GM13977 (cell line): ENCODE data around the gene GNAI3.

Source experiments
- DNase-seq: peaks from one replicate; pipeline ENCODE4 v3.0.0; 2012; ENCODE audit warnings: low spot score
- CTCF ChIP-seq: IDR thresholded peaks from 2 replicates; pipeline ENCODE4 v1.5.1; 2012; ENCODE audit warnings: mild to moderate bottlenecking, control low read depth; ENCODE audit not compliant: insufficient read depth; ENCODE audit errors: extremely low read depth, missing control alignments
- in situ Hi-C: fragments of 300-500 bp; cut with MboI; formaldehyde crosslinking; loops from one replicate; pipeline ENCODE4 v1.12.0; 2022; ENCODE audit warnings: low sequenced_read_pairs, low pct_unique_long_range_greater_than_20kb, mixed read lengths, inconsistent platforms; ENCODE audit not compliant: unreplicated experiment

The GNAI3 gene

GRCh38 chr1:109650609-109651008 lies 102.2 kb downstream of the GNAI3 start:
- no peak for DNase-seq
- in situ Hi-C loops: no loop called here
- TF ChIP-seq CTCF: no peak

GRCh38 chr1:109652402-109652801 lies 104.0 kb downstream of the GNAI3 start:
- no peak for DNase-seq
- TF ChIP-seq CTCF: no peak
- in situ Hi-C loops: no loop called here

- no peak for DNase-seq
- in situ Hi-C loops: no loop called here
- TF ChIP-seq CTCF: no peak
Observed at GRCh38 chr1:109653306-109653705, 104.9 kb downstream of the GNAI3 start.

GRCh38 chr1:109654519-109654918 lies 106.1 kb downstream of the GNAI3 start:
- no peak for DNase-seq
- in situ Hi-C loops: no loop called here
- TF ChIP-seq CTCF: no peak

- in situ Hi-C loops: no loop called here
- DNase-seq: peak; percentile 93
- TF ChIP-seq CTCF: no peak
Observed at GRCh38 chr1:109655615-109656519, 107.5 kb downstream of the GNAI3 start, which contains the start of gene GSTM4. Gene GSTM4 (plus strand): TSS chr1:109656099. CDS start chr1:109656390, 291 bp downstream.

- in situ Hi-C loops: no loop called here
- TF ChIP-seq CTCF: no peak
- no peak for DNase-seq
Observed at GRCh38 chr1:109657395-109657794, 109.0 kb downstream of the GNAI3 start.

- in situ Hi-C loops: no loop called here
- DNase-seq: no peak
- no peak for TF ChIP-seq CTCF
Observed at GRCh38 chr1:109657970-109658369, 109.6 kb downstream of the GNAI3 start.
